Nephron progenitor cell (in vitro differentiated cells): ENCODE data around the gene RNF222.
"Not testable (repeated sequence)": the region's sequence is repeated elsewhere in the genome, so short reads cannot be mapped to it uniquely, and the experiment has no call there.

Experiments
- DNase-seq: peaks from one replicate; pipeline ENCODE4 v3.0.0; 2021
- H3K27ac Mint-ChIP-seq: 2 replicates; pipeline ENCODE4 v1.8.0; 2021; ENCODE audit warnings: mild to moderate bottlenecking, moderate library complexity, mixed read lengths
- H3K27me3 Mint-ChIP-seq: 2 replicates; pipeline ENCODE4 v1.8.0; 2021; ENCODE audit warnings: mild to moderate bottlenecking, low read depth, mixed read lengths; ENCODE audit not compliant: poor library complexity
- H3K36me3 Mint-ChIP-seq: 2 replicates; pipeline ENCODE4 v1.8.0; 2021; ENCODE audit warnings: low read depth, mixed read lengths
- H3K4me1 Mint-ChIP-seq: 2 replicates; pipeline ENCODE4 v1.8.0; 2021; ENCODE audit warnings: mixed read lengths
- H3K4me3 Mint-ChIP-seq: 2 replicates; pipeline ENCODE4 v1.8.0; 2021; ENCODE audit warnings: mild to moderate bottlenecking, moderate library complexity, mixed read lengths
- H3K9me3 Mint-ChIP-seq: 2 replicates; pipeline ENCODE4 v1.8.0; 2021; ENCODE audit warnings: mild to moderate bottlenecking, moderate library complexity, mixed read lengths
- TF ChIP-seq, protein P1 (sequence below): fragments of 200-600 bp; sonication (generic); IDR thresholded peaks from 2 replicates; pipeline ENCODE4 v1.5.0; 2021; ENCODE audit warnings: antibody characterized with exemption

RNF222 gene

DNA sequence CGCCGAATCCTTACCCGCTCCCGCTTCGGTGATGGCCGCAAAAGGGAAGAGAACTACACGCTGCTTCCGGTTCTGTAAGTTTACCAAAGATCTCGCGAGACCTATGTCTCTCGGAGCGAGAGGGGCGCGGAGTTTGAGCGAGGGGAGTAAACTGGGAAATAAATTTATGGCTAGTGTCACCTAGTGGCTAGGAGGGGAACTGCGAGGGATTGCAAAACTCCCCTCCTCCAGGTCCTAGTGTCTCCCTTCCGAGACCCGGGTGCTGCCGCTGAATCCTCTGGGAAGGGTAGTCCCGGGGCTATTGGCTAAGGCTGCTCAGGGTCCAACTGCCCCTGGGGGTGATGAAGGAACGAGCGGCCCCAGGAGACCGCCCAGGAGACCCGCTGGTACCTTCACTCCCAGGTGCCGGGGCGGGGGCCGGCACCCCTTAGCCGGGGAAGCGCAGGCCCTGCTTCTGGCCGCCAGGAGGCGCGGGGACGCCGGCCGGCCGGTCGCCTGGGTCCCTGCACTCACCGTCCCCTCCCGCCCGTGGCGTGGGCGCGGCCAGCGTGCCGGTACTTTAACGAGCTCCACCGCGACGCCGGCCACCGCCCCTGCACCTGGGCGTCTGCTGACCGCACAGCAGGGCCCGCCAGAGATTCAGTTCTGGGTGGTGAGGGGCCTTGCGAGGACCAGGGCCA is 14.3 kb downstream of the RNF222 start, which contains the start of gene RPL26:
Gene RPL26 (minus strand): TSS at position 51 of the 680 bp plus-strand sequence. CDS start 883 bp downstream, outside the sequence.
- Mint-ChIP-seq H3K36me3 (peaks cover 44% of the 10 kb centered on the region), H3K4me1 (peaks cover 70% of the 10 kb centered on the region), H3K4me3 (peak within 1 kb of the TSS; percentile 100), H3K27ac (peak within 1 kb of the TSS; percentile 100), H3K27me3 (peaks cover 2% of the 10 kb centered on the region), H3K9me3 (no peaks in the 10 kb centered on the region)
- TF ChIP-seq, protein P1, sequence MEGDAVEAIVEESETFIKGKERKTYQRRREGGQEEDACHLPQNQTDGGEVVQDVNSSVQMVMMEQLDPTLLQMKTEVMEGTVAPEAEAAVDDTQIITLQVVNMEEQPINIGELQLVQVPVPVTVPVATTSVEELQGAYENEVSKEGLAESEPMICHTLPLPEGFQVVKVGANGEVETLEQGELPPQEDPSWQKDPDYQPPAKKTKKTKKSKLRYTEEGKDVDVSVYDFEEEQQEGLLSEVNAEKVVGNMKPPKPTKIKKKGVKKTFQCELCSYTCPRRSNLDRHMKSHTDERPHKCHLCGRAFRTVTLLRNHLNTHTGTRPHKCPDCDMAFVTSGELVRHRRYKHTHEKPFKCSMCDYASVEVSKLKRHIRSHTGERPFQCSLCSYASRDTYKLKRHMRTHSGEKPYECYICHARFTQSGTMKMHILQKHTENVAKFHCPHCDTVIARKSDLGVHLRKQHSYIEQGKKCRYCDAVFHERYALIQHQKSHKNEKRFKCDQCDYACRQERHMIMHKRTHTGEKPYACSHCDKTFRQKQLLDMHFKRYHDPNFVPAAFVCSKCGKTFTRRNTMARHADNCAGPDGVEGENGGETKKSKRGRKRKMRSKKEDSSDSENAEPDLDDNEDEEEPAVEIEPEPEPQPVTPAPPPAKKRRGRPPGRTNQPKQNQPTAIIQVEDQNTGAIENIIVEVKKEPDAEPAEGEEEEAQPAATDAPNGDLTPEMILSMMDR = peak; percentile 98
- peak; percentile 93 for DNase-seq

DNA sequence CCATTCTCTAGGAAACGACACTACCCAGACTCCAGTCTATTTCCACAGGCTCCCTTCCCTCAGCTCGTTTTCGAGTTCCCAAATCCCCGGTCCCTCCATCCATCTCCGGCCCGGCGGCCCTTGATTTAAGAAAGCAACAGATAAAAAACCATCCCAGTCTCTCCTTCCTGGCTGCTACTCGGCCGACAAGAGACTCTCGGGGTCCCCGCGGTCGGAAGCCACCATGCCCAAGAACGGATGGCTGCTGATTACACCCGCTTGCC is 14.8 kb downstream of the RNF222 start:
- no peak for DNase-seq
- H3K9me3 Mint-ChIP-seq = no peaks in the 10 kb centered on the region
- H3K4me1 Mint-ChIP-seq = peaks cover 70% of the 10 kb centered on the region
- H3K4me3 Mint-ChIP-seq = peak overlapping the region; percentile 100
- TF ChIP-seq, protein P1 = no peak
- H3K27ac Mint-ChIP-seq = peak overlapping the region; percentile 100
- H3K36me3 Mint-ChIP-seq = peaks cover 48% of the 10 kb centered on the region
- peaks cover 2% of the 10 kb centered on the region for H3K27me3 Mint-ChIP-seq

DNA sequence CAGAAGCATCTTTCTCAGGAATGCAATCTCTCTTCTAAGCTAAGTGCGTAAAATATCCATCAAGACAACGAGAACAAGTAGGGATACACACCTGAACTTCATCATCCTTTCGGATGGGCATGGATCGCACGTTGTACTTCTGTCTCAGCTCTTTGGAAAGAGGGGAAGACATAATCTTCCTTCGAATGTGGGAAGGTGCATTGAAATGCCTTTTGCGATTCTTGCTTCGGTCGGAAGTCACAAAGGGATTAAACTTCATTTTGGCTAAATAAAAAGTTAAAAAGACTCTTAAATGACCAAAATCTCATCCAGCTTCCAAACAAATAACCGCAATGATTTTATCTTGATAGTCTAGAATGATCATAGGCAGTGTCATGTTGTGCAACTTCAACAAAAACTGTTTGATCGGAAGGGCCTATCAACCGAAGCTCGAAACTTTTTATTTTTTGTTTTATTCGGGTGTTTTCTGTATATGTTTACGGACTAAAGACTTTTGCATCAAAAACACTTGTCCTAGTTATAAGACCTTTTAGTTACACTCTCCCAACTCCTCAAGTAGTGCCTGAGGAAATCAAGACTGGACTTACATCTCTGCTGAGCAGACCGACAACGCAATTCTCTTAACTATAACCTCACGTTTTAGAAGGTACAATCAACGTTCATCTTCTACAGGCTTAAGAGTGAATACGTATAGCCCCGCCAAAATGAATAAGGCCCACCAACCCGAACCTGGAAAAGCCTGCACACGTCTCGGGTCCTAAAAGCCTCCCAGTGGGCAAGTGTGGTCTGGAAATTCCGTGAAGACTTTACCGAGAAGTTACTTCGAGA is 15.4 kb downstream of the RNF222 start:
- H3K9me3 Mint-ChIP-seq = no peaks in the 10 kb centered on the region
- TF ChIP-seq, protein P1 = no peak
- peaks cover 2% of the 10 kb centered on the region for H3K27me3 Mint-ChIP-seq
- DNase-seq = no peak
- H3K27ac Mint-ChIP-seq = peak overlapping the region; percentile 100
- peaks cover 74% of the 10 kb centered on the region for H3K4me1 Mint-ChIP-seq
- H3K4me3 Mint-ChIP-seq = peak overlapping the region; percentile 100
- H3K36me3 Mint-ChIP-seq = peaks cover 54% of the 10 kb centered on the region

DNA sequence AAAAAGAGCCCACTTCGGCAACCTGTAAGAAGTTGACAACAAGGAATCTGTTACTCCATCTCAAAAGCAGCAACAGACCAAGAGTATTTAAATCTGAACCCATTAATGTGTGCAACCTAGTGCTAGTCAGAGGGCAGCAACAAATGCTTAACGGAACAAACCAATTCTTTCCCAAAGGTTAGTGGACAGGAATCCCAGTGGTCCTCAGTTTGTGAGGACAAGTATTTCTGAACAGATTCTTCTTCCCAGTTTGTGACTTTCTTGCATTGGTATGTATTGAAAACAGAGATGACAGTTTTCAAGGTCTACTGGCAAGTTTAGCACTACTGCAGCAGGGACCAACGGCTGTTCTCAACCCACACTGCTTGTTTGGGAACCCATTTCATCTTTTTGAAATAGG is 17.6 kb downstream of the RNF222 start:
- Mint-ChIP-seq H3K4me3 (peak overlapping the region; percentile 4), H3K4me1 (peaks cover 78% of the 10 kb centered on the region), H3K9me3 (no peaks in the 10 kb centered on the region), H3K27ac (peak overlapping the region; percentile 70), H3K27me3 (no peaks in the 10 kb centered on the region), H3K36me3 (peaks cover 65% of the 10 kb centered on the region)
- TF ChIP-seq, protein P1 = no peak
- DNase-seq = no peak

DNA sequence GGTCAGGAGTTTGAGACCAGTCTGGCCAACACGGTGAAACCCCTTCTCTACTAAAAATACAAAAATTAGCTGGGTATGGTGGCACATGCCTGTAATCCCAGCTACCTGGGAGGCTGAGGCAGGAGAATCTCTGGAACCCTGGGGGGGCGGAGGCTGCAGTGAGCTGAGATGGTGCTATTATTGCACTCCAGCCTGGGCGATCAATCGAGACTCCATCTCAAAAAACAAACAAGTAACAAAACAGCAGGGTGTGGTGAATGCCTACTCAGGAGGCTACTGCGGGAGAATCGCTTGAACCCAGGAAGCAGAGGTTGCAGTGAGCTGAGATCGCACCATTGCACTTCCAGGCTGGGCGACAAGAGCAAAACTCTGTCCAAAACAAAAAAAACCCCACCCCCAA is 19.5 kb downstream of the RNF222 start:
- H3K36me3 Mint-ChIP-seq = peaks cover 70% of the 10 kb centered on the region
- H3K27me3 Mint-ChIP-seq, H3K9me3 Mint-ChIP-seq, H3K4me3 Mint-ChIP-seq, DNase-seq: not testable (repeated sequence)
- peaks cover 66% of the 10 kb centered on the region for H3K4me1 Mint-ChIP-seq
- peak overlapping the region; percentile 92 for H3K27ac Mint-ChIP-seq

DNA sequence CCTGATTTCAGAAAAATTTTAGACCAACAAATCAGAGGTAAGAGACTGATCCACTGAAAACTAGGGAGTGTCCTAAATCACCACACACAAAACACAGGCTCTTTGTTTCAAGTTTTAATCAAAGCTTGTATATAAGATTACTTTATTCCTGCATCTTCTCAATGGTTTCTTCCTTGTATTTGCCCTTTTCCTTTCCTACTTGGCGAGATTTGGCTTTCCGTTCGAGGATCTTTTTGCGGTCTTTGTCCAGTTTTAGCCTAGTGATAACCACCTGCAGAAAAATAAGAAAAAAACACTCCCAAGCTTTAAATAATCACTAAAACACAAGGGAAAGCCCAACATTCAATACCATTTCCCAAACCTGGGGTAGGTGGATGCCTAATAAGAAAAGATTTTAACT is 20.2 kb downstream of the RNF222 start:
- H3K9me3 Mint-ChIP-seq = no peaks in the 10 kb centered on the region
- H3K4me3 Mint-ChIP-seq = peak overlapping the region; percentile 31
- H3K27ac Mint-ChIP-seq = peak overlapping the region; percentile 75
- no peak for DNase-seq
- TF ChIP-seq, protein P1 = no peak
- H3K36me3 Mint-ChIP-seq = peaks cover 70% of the 10 kb centered on the region
- peaks cover 66% of the 10 kb centered on the region for H3K4me1 Mint-ChIP-seq
- no peaks in the 10 kb centered on the region for H3K27me3 Mint-ChIP-seq
